H9 (cell line): ENCODE results near the gene RNPEP. TPM values are rescaled to one million over a fixed set of nuclear protein-coding genes. Genes with fewer than 3 reads are reported as not detected.
A peak's percentile ranks its signal among the peaks of the same experiment; 100 is the strongest.

Experiments used
- DNase-seq: peaks from one replicate; pipeline ENCODE4 v3.0.0-alpha.2; 2017
- H2AFZ ChIP-seq: one replicate; pipeline ENCODE4 v1.6.1; 2013; ENCODE audit warnings: mild to moderate bottlenecking, low read length, control low read depth, moderate library complexity
- H2AK5ac ChIP-seq: 2 replicates; pipeline ENCODE4 v1.6.1; 2013; ENCODE audit warnings: low read length, control low read depth, mixed read lengths; ENCODE audit not compliant: insufficient read length
- H2BK120ac ChIP-seq: one replicate; pipeline ENCODE4 v1.6.1; 2013; ENCODE audit warnings: low read depth, mild to moderate bottlenecking, low read length, control low read depth, inconsistent platforms; ENCODE audit not compliant: poor library complexity, severe bottlenecking
- H2BK12ac ChIP-seq: 2 replicates; pipeline ENCODE4 v1.6.1; 2013; ENCODE audit warnings: low read length, control low read depth, mixed read lengths, low read depth; ENCODE audit not compliant: insufficient read length
- H2BK15ac ChIP-seq: 2 replicates; pipeline ENCODE4 v1.6.1; 2013; ENCODE audit warnings: low read depth, low read length, control low read depth
- H2BK20ac ChIP-seq: one replicate; pipeline ENCODE4 v1.6.1; 2013; ENCODE audit warnings: low read depth, mild to moderate bottlenecking, low read length, control low read depth, inconsistent platforms; ENCODE audit not compliant: poor library complexity, severe bottlenecking
- H2BK5ac ChIP-seq: 2 replicates; pipeline ENCODE4 v1.6.1; 2013; ENCODE audit warnings: low read length, control low read depth, mixed read lengths; ENCODE audit not compliant: insufficient read length
- H3K14ac ChIP-seq: 2 replicates; pipeline ENCODE4 v1.6.1; 2013; ENCODE audit warnings: low read length, control low read depth; ENCODE audit not compliant: insufficient read depth
- H3K18ac ChIP-seq: 2 replicates; pipeline ENCODE4 v1.6.1; 2013; ENCODE audit warnings: low read depth, mild to moderate bottlenecking, mixed read lengths, low read length, control low read depth; ENCODE audit not compliant: insufficient read length
- H3K23ac ChIP-seq: 2 replicates; pipeline ENCODE4 v1.6.1; 2013; ENCODE audit warnings: low read length, control low read depth, mixed read lengths, low read depth; ENCODE audit not compliant: insufficient read length
- H3K23me2 ChIP-seq: 2 replicates; pipeline ENCODE4 v1.6.1; 2013; ENCODE audit warnings: low read depth, mild to moderate bottlenecking, mixed read lengths, low read length, control low read depth; ENCODE audit not compliant: insufficient read length, poor library complexity, severe bottlenecking
- H3K27ac ChIP-seq: 2 replicates; pipeline ENCODE4 v1.5.1; 2013; ENCODE audit warnings: low read length, control low read depth, mixed read lengths, low read depth; ENCODE audit not compliant: insufficient read length
- H3K27me3 ChIP-seq: 2 replicates; pipeline ENCODE4 v1.6.1; 2013; ENCODE audit warnings: low read length, control low read depth, inconsistent platforms; ENCODE audit not compliant: insufficient read depth
- H3K4ac ChIP-seq: 2 replicates; pipeline ENCODE4 v1.6.1; 2013; ENCODE audit warnings: low read depth, mild to moderate bottlenecking, control low read depth, inconsistent platforms, low read length, moderate library complexity
- H3K4me1 ChIP-seq: 2 replicates; pipeline ENCODE4 v1.6.1; 2013; ENCODE audit warnings: low read length, control low read depth, inconsistent platforms; ENCODE audit not compliant: insufficient read depth
- H3K4me2 ChIP-seq: 2 replicates; pipeline ENCODE4 v1.6.1; 2013; ENCODE audit warnings: low read length, control low read depth, mixed read lengths; ENCODE audit not compliant: insufficient read length, insufficient read depth
- H3K56ac ChIP-seq: 2 replicates; pipeline ENCODE4 v1.6.1; 2013; ENCODE audit warnings: low read depth, mild to moderate bottlenecking, mixed read lengths, low read length, control low read depth; ENCODE audit not compliant: insufficient read length
- H3K79me1 ChIP-seq: 2 replicates; pipeline ENCODE4 v1.6.1; 2013; ENCODE audit warnings: low read depth, mild to moderate bottlenecking, moderate library complexity, low read length, control low read depth, inconsistent platforms; ENCODE audit not compliant: insufficient read depth, poor library complexity, severe bottlenecking
- H3K79me2 ChIP-seq: 2 replicates; pipeline ENCODE4 v1.6.1; 2013; ENCODE audit warnings: low read length, control low read depth, inconsistent platforms; ENCODE audit not compliant: insufficient read depth
- H3K9ac ChIP-seq: 2 replicates; pipeline ENCODE4 v1.6.1; 2013; ENCODE audit warnings: low read length, control low read depth, mixed read lengths; ENCODE audit not compliant: insufficient read length; ENCODE audit errors: extremely low read depth
- H3K9me3 ChIP-seq: one replicate; pipeline ENCODE4 v1.6.1; 2013; ENCODE audit warnings: low read depth, low read length, inconsistent platforms; ENCODE audit not compliant: control insufficient read depth
- H3T11ph ChIP-seq: one replicate; pipeline ENCODE4 v1.6.1; 2013; ENCODE audit warnings: mild to moderate bottlenecking, low read length, control low read depth, inconsistent platforms
- H4K20me1 ChIP-seq: one replicate; pipeline ENCODE4 v1.6.1; 2013; ENCODE audit not compliant: control insufficient read depth, insufficient read length, insufficient read depth
- H4K5ac ChIP-seq: 2 replicates; pipeline ENCODE4 v1.6.1; 2013; ENCODE audit warnings: low read depth, mild to moderate bottlenecking, mixed read lengths, low read length, control low read depth; ENCODE audit not compliant: insufficient read length
- H4K8ac ChIP-seq: replicated peaks from 2 replicates; pipeline ENCODE4 v1.6.1; 2013; ENCODE audit warnings: low read length, control low read depth, mixed read lengths, low read depth; ENCODE audit not compliant: insufficient read length
- H4K91ac ChIP-seq: 2 replicates; pipeline ENCODE4 v1.6.1; 2013; ENCODE audit warnings: low read depth, mild to moderate bottlenecking, moderate library complexity, mixed read lengths, low read length, control low read depth; ENCODE audit not compliant: insufficient read length
- H3K27ac Mint-ChIP-seq, 3 experiments: 2 replicates in 2 of 3; 3 replicates in 1 of 3; pipeline ENCODE4 v1.8.0; 2020 to 2021; ENCODE audit warnings: mixed read lengths in 3 of 3, mild to moderate bottlenecking in 1 of 3, moderate library complexity in 1 of 3
- H3K27me3 Mint-ChIP-seq: 2 replicates; pipeline ENCODE4 v1.8.0; 2021; ENCODE audit warnings: low read depth, mild to moderate bottlenecking, moderate library complexity, mixed read lengths
- H3K36me3 Mint-ChIP-seq, 3 experiments: 2 replicates in 2 of 3; 3 replicates in 1 of 3; pipeline ENCODE4 v1.8.0; 2020 to 2021; ENCODE audit warnings: low read depth in 3 of 3, mixed read lengths in 3 of 3; ENCODE audit not compliant: insufficient read depth in 1 of 3
- H3K4me1 Mint-ChIP-seq, 2 experiments: 2 replicates each; pipeline ENCODE4 v1.8.0; 2020; ENCODE audit warnings: mixed read lengths in 2 of 2
- H3K4me3 Mint-ChIP-seq, 2 experiments: 2 replicates in 1 of 2; 3 replicates in 1 of 2; pipeline ENCODE4 v1.8.0; 2020 to 2021; ENCODE audit warnings: mild to moderate bottlenecking in 2 of 2, mixed read lengths in 2 of 2, moderate library complexity in 1 of 2
- H3K9me3 Mint-ChIP-seq, 2 experiments: 2 replicates in 1 of 2; 3 replicates in 1 of 2; pipeline ENCODE4 v1.8.0; 2020; ENCODE audit warnings: mild to moderate bottlenecking in 2 of 2, mixed read lengths in 2 of 2, moderate library complexity in 1 of 2
- WGBS: extraction: QIAGEN DNeasy Blood & Tissue Kit; methylation state at CpG from one replicate; pipeline ENCODE4 v1.1.7; 2013; ENCODE audit warnings: missing lambda C conversion rate, low lambda C conversion rate, mixed read lengths; ENCODE audit not compliant: insufficient read length; ENCODE audit errors: extremely low coverage; 5-methylcytosine and 5-hydroxymethylcytosine counted together
- total RNA-seq: library from RNA; stranded (reverse); gene quantifications from 2 replicates; pipeline ENCODE4 v1.2.1, GENCODE V29; 2021
- TF ChIP-seq, protein P1 (sequence below): fragments of 200-600 bp; sonication (generic); conservative IDR thresholded peaks from 3 replicates; pipeline ENCODE4 v1.8.0; 2021; ENCODE audit warnings: antibody characterized with exemption, mild to moderate bottlenecking

The RNPEP gene
- total RNA-seq, 1 experiment from 2014 or later, result 49.9 TPM

DNA sequence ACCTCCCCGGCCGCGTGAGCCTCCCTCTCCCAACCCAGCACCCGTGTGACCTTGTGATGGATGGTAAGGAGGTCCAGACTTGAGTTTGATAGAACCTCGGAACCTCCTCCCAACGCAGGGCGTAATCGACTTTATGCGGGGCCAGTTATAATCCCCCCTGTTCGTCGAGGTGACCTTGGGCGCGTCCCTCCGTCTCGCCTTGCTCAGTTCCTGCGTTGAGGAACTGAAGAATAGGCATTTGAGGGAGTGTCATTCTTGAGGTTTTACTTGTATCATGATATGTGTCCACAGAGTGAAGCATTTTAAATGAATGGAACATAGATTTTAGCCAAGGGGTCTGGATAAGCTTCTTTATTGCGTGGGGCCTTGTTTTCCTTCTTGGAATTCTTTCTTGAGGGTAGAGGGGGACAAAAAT lies 26.7 kb upstream of the RNPEP start:
- TF ChIP-seq, protein P1, sequence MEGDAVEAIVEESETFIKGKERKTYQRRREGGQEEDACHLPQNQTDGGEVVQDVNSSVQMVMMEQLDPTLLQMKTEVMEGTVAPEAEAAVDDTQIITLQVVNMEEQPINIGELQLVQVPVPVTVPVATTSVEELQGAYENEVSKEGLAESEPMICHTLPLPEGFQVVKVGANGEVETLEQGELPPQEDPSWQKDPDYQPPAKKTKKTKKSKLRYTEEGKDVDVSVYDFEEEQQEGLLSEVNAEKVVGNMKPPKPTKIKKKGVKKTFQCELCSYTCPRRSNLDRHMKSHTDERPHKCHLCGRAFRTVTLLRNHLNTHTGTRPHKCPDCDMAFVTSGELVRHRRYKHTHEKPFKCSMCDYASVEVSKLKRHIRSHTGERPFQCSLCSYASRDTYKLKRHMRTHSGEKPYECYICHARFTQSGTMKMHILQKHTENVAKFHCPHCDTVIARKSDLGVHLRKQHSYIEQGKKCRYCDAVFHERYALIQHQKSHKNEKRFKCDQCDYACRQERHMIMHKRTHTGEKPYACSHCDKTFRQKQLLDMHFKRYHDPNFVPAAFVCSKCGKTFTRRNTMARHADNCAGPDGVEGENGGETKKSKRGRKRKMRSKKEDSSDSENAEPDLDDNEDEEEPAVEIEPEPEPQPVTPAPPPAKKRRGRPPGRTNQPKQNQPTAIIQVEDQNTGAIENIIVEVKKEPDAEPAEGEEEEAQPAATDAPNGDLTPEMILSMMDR, result no peak
- H2BK15ac ChIP-seq, result no peak overlapping the region
- H3K23me2 ChIP-seq, result no peaks in the 10 kb centered on the region
- no CpG with 5 or more reads among the region's 17 CpGs for WGBS
- no peak overlapping the region for H2AK5ac ChIP-seq
- H4K5ac ChIP-seq, result peak overlapping the region; percentile 29
- H3K27ac Mint-ChIP-seq, result peak overlapping the region; percentile 65 to 99 (median 99)
- peak overlapping the region; percentile 78 for H3K4me2 ChIP-seq
- H4K20me1 ChIP-seq, result no peaks in the 10 kb centered on the region
- H4K91ac ChIP-seq, result no peak overlapping the region
- H2BK20ac ChIP-seq, result no peak overlapping the region
- peaks cover 18 to 33% (median 29%) of the 10 kb centered on the region in 3 experiments for H3K36me3 Mint-ChIP-seq
- no peaks in the 10 kb centered on the region for H3K27me3 ChIP-seq
- H3K14ac ChIP-seq, result peak overlapping the region; percentile 75
- H3K27me3 Mint-ChIP-seq, result no peaks in the 10 kb centered on the region; the same call in 1 of the 2 replicates
- no peaks in the 10 kb centered on the region for H3K9me3 Mint-ChIP-seq
- peak overlapping the region; percentile 98 for H3K9ac ChIP-seq
- no peak for DNase-seq
- H3K79me2 ChIP-seq, result peaks cover 11% of the 10 kb centered on the region; the same call in 1 of the 2 replicates
- peak overlapping the region; percentile 1 for H2BK5ac ChIP-seq
- no peaks in the 10 kb centered on the region for H3K4me1 ChIP-seq
- no peak overlapping the region for H2BK120ac ChIP-seq
- no peak overlapping the region for H2BK12ac ChIP-seq
- peak overlapping the region; percentile 2 for H4K8ac ChIP-seq
- no peaks in the 10 kb centered on the region for H3K79me1 ChIP-seq
- no peak overlapping the region for H3T11ph ChIP-seq
- H3K9me3 ChIP-seq, result no peaks in the 10 kb centered on the region
- H3K23ac ChIP-seq, result no peak overlapping the region
- peak overlapping the region; percentile 29 for H3K56ac ChIP-seq
- peak overlapping the region; percentile 97 to 99 for H3K4me3 Mint-ChIP-seq
- H3K18ac ChIP-seq, result peak overlapping the region; percentile 76
- no peak overlapping the region for H3K27ac ChIP-seq
- H3K4ac ChIP-seq, result no peak overlapping the region
- no peak overlapping the region for H2AFZ ChIP-seq
- peaks cover 6 to 16% of the 10 kb centered on the region in 2 experiments for H3K4me1 Mint-ChIP-seq
